CD8-positive, alpha-beta memory T cell (primary cell): ENCODE measurements around the gene FRMD4A. TPM values are rescaled to one million over a fixed set of nuclear protein-coding genes. Genes with fewer than 3 reads are reported as not detected.

Source experiments
- CTCF ChIA-PET: fragments of 350-600 bp; sonication (Branson Sonifier 250); formaldehyde crosslinking; loops from one replicate; lab custom pipeline; 2021; ENCODE audit warnings: antibody characterized with exemption; lab: Charles Lee
- POLR2A ChIA-PET: fragments of 350-600 bp; sonication (Branson Sonifier 250); formaldehyde crosslinking; loops from one replicate; lab custom pipeline; 2021; ENCODE audit warnings: antibody characterized with exemption; lab: Charles Lee
- DNase-seq, 5 donors: peaks; one replicate each; pipeline versions ENCODE4 v3.0.0 to v3.0.0-alpha.2; 2020 to 2022; ENCODE audit warnings: mixed read lengths in 1 of 5
- H3K27ac ChIP-seq: one replicate; pipeline ENCODE4 v1.7.0; 2013; ENCODE audit warnings: low read depth, mild to moderate bottlenecking, low read length, moderate library complexity
- H3K27me3 ChIP-seq: 2 replicates; pipeline ENCODE4 v1.7.0; 2013; ENCODE audit warnings: low read length, mild to moderate bottlenecking; ENCODE audit not compliant: insufficient read depth, poor library complexity, severe bottlenecking
- H3K36me3 ChIP-seq: 2 replicates; pipeline ENCODE4 v1.7.0; 2013; ENCODE audit warnings: mild to moderate bottlenecking, low read length, moderate library complexity; ENCODE audit not compliant: insufficient read depth
- H3K4me1 ChIP-seq: 2 replicates; pipeline ENCODE4 v1.7.0; 2013; ENCODE audit warnings: mild to moderate bottlenecking, low read length, moderate library complexity; ENCODE audit not compliant: insufficient read depth
- H3K4me3 ChIP-seq: 2 replicates; pipeline ENCODE4 v1.7.0; 2013; ENCODE audit warnings: mild to moderate bottlenecking, low read length
- H3K9me3 ChIP-seq: 2 replicates; pipeline ENCODE4 v1.7.0; 2013; ENCODE audit warnings: mild to moderate bottlenecking, low read length
- H3K27ac Mint-ChIP-seq, 8 donors: one replicate each; pipeline ENCODE4 v1.8.0; 2020 to 2021; ENCODE audit warnings: mixed read lengths in 8 of 8, mild to moderate bottlenecking in 6 of 8, inconsistent platforms in 3 of 8, moderate library complexity in 3 of 8
- H3K27me3 Mint-ChIP-seq, 2 donors: one replicate each; pipeline ENCODE4 v1.8.0; 2020 to 2021; ENCODE audit warnings: mixed read lengths in 2 of 2, mild to moderate bottlenecking in 1 of 2, moderate library complexity in 1 of 2
- H3K36me3 Mint-ChIP-seq, 3 donors: one replicate each; pipeline ENCODE4 v1.8.0; 2020 to 2021; ENCODE audit warnings: mixed read lengths in 3 of 3, inconsistent platforms in 1 of 3, mild to moderate bottlenecking in 1 of 3
- H3K4me1 Mint-ChIP-seq, 3 donors: one replicate each; pipeline ENCODE4 v1.8.0; 2020 to 2021; ENCODE audit warnings: mixed read lengths in 3 of 3, inconsistent platforms in 1 of 3, mild to moderate bottlenecking in 1 of 3
- H3K4me3 Mint-ChIP-seq, 7 donors: one replicate each; pipeline ENCODE4 v1.8.0; 2020 to 2021; ENCODE audit warnings: mixed read lengths in 7 of 7, mild to moderate bottlenecking in 6 of 7, moderate library complexity in 4 of 7, inconsistent platforms in 2 of 7
- H3K9me3 Mint-ChIP-seq, 5 donors: one replicate each; pipeline ENCODE4 v1.8.0; 2020 to 2022; ENCODE audit warnings: mixed read lengths in 5 of 5, mild to moderate bottlenecking in 3 of 5, moderate library complexity in 2 of 5, inconsistent platforms in 1 of 5
- polyA plus RNA-seq: library from polyadenylated mRNA; unstranded; fragments of 300-500 nt; fragmentation: Illumina TruSeq; gene quantifications from one replicate; pipeline ENCODE4 v1.2.3, GENCODE V29; 2021
- total RNA-seq, 2 experiments: library from RNA; stranded (reverse); gene quantifications; one replicate each; pipeline ENCODE4 v1.2.3, GENCODE V29; 2021

Gene FRMD4A
- total and polyA plus RNA-seq, 3 experiments from 2014 or later: 0.21 to 2.7 (median 2.1) TPM

DNA sequence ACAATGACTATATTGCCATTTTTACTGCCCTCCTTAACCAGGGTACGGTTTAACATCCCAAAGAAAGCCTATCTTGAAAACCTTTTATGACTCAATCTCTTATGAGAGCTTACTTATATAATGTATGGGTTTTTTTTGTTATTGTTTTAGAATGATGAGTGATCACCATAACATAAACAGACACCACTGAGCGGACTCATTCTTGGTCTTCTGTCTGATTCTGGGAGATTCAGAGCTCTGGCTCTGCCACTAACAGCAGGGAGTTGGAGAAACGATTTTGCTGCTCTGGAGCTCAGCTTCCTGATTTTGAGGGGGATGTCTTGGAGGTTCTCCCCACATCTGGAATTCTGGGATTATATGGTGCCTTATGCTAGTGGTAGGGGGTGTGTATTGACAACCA lies 244.1 kb downstream of the FRMD4A start:
- Mint-ChIP-seq H3K36me3 (no peaks in the 10 kb centered on the region), H3K4me3 (no peak overlapping the region), H3K9me3 (no peaks in the 10 kb centered on the region), H3K27ac (no peak overlapping the region), H3K4me1 (no peaks in the 10 kb centered on the region), H3K27me3 (peaks cover 11 to 23% of the 10 kb centered on the region in 2 donors)
- POLR2A ChIA-PET: no interaction called here
- no peak overlapping the region for H3K27ac ChIP-seq
- H3K36me3 ChIP-seq: no peaks in the 10 kb centered on the region
- no peaks in the 10 kb centered on the region for H3K27me3 ChIP-seq
- no peaks in the 10 kb centered on the region for H3K4me1 ChIP-seq
- H3K9me3 ChIP-seq: no peaks in the 10 kb centered on the region
- no peak overlapping the region for H3K4me3 ChIP-seq
- CTCF ChIA-PET: no interaction called here
- no peak for DNase-seq

DNA sequence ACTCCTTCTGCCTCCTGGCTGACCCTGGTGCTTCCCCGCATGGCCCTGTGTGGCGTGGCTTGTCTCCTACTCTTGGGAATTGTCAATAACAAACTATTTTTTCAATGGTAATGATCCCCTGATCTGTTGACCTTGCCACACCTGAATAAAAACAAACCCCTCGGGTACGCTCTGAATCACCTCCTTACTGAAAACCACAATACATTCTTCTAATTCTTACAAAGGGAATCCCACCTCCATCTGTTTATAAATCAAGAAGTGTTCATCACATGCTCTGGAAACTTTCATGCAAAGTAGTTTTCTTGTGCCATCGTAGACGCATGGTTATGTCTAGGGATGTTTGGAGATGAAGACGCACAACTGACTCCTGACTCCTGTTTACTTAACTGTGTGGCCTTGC lies 245.8 kb downstream of the FRMD4A start:
- Mint-ChIP-seq H3K4me1 (no peaks in the 10 kb centered on the region), H3K36me3 (no peaks in the 10 kb centered on the region), H3K9me3 (no peaks in the 10 kb centered on the region), H3K27me3 (peaks cover 19 to 28% of the 10 kb centered on the region in 2 donors), H3K27ac (no peak overlapping the region), H3K4me3 (no peak overlapping the region)
- H3K9me3 ChIP-seq: no peaks in the 10 kb centered on the region
- H3K27ac ChIP-seq: no peak overlapping the region
- H3K27me3 ChIP-seq: no peaks in the 10 kb centered on the region
- no peak for DNase-seq
- POLR2A ChIA-PET: no interaction called here
- H3K36me3 ChIP-seq: no peaks in the 10 kb centered on the region
- H3K4me1 ChIP-seq: no peaks in the 10 kb centered on the region
- no peak overlapping the region for H3K4me3 ChIP-seq
- CTCF ChIA-PET: interaction anchor here (1.0 to 1.2 kb wide), 2 partner anchors 9 to 12 kb away, joined by 3 read pairs; no protein-coding TSS in a partner anchor

GRCh38 chr10:14080795-14081194 lies 249.9 kb downstream of the FRMD4A start:
- no peak overlapping the region for H3K27ac ChIP-seq
- H3K4me3 ChIP-seq: no peak overlapping the region
- H3K4me1 ChIP-seq: no peaks in the 10 kb centered on the region
- ChIA-PET POLR2A (no interaction called here), CTCF (interaction anchor here (0.9 kb wide), 1 partner anchor 12 kb away, joined by 3 read pairs; no protein-coding TSS in a partner anchor)
- no peaks in the 10 kb centered on the region for H3K9me3 ChIP-seq
- Mint-ChIP-seq H3K4me1 (no peaks in the 10 kb centered on the region), H3K9me3 (peaks cover 0 to 8% (median 3%) of the 10 kb centered on the region in 5 donors), H3K27me3 (peaks cover 26 to 36% of the 10 kb centered on the region in 2 donors), H3K36me3 (no peaks in the 10 kb centered on the region), H3K4me3 (no peak overlapping the region), H3K27ac (no peak overlapping the region)
- no peaks in the 10 kb centered on the region for H3K36me3 ChIP-seq
- DNase-seq: no peak
- no peaks in the 10 kb centered on the region for H3K27me3 ChIP-seq

DNA sequence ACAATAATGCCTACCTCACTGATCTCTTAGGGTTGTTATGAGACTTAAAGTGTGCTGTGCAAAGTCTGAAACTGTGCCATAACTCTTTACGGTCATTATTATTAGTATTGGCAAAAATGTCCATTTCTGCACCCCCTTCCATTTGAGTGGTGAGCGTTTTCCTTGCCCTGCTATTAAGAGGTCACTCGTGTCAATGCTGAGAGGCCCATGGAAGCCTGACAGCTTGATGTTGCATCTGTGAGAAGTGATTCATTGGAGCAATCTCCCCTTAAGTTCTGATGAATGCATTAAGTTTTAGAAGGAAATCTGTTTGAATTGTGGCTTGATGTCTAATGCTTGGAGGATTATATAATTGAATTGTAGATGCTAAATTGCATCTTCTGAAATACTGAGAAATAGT lies 253.3 kb downstream of the FRMD4A start:
- ChIA-PET POLR2A (no interaction called here), CTCF (no interaction called here)
- Histone ChIP-seq H3K36me3 (no peaks in the 10 kb centered on the region), H3K27me3 (no peaks in the 10 kb centered on the region), H3K4me3 (no peak overlapping the region), H3K27ac (no peak overlapping the region), H3K4me1 (no peaks in the 10 kb centered on the region), H3K9me3 (no peaks in the 10 kb centered on the region)
- H3K9me3 Mint-ChIP-seq: peaks cover 0 to 8% (median 3%) of the 10 kb centered on the region in 5 donors
- H3K4me1 Mint-ChIP-seq: no peaks in the 10 kb centered on the region
- DNase-seq: no peak
- H3K27me3 Mint-ChIP-seq: peaks cover 25 to 40% of the 10 kb centered on the region in 2 donors
- no peak overlapping the region for H3K27ac Mint-ChIP-seq
- peaks cover 0 to 1% (median 0%) of the 10 kb centered on the region in 3 donors for H3K36me3 Mint-ChIP-seq
- H3K4me3 Mint-ChIP-seq: no peak overlapping the region

DNA sequence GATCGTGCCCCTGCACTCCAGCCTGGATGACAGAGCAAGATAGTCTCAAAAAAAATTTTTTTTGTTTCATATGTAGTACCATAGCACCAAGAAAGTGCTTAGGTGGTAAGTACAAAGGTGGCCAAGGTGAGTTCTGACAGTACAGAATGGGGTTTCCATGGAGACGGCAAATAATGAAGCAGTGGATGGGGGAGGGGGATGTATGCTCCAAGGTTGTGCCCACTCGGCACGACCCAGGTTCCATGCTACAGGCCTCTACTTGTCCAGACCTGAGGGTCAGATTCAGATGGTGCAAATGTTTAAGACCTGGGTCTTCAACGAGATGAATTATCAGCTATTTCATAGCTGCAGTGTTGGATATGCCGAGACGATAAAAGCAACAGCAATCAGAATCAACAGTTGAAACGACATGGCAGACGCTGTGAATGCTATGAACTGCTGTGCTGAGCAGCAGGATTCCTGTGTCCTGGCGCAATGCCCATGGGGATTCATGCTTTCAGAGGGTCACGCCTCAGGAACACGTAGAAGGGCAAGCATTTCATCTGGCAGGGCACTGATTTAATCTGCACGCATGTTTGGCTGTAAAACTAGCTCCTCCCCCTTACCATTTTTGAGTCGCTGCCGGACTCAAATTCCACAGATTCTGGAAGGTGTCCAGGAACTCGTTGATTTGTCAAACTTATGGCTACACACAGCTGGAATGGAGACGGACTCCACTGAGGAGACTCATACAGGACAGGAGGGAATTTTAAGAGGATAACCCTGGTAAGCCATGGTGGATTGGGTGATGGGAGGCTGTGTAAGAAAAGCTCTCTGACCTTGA lies 256.5 kb downstream of the FRMD4A start:
- Mint-ChIP-seq H3K9me3 (peaks cover 0 to 3% (median 2%) of the 10 kb centered on the region in 5 donors), H3K27me3 (peaks cover 20 to 52% of the 10 kb centered on the region in 2 donors), H3K4me3 (no peak overlapping the region), H3K4me1 (no peaks in the 10 kb centered on the region), H3K36me3 (peaks cover 0 to 1% (median 0%) of the 10 kb centered on the region in 3 donors), H3K27ac (no peak overlapping the region)
- Histone ChIP-seq H3K4me3 (no peak overlapping the region), H3K4me1 (no peaks in the 10 kb centered on the region), H3K27me3 (no peaks in the 10 kb centered on the region), H3K9me3 (no peaks in the 10 kb centered on the region), H3K36me3 (no peaks in the 10 kb centered on the region), H3K27ac (no peak overlapping the region)
- ChIA-PET POLR2A (no interaction called here), CTCF (no interaction called here)
- no peak for DNase-seq

- Mint-ChIP-seq H3K27me3 (peaks cover 19 to 42% of the 10 kb centered on the region in 2 donors), H3K9me3 (peaks cover 0 to 6% (median 5%) of the 10 kb centered on the region in 5 donors), H3K4me3 (no peak overlapping the region), H3K27ac (no peak overlapping the region), H3K36me3 (peaks cover 0 to 1% (median 0%) of the 10 kb centered on the region in 3 donors), H3K4me1 (no peaks in the 10 kb centered on the region)
- H3K27me3 ChIP-seq: no peaks in the 10 kb centered on the region
- no peak for DNase-seq
- H3K4me1 ChIP-seq: no peaks in the 10 kb centered on the region
- H3K4me3 ChIP-seq: no peak overlapping the region
- ChIA-PET CTCF (interaction anchor here (1.1 kb wide), 1 partner anchor 12 kb away, joined by 3 read pairs; no protein-coding TSS in a partner anchor), POLR2A (no interaction called here)
- no peaks in the 10 kb centered on the region for H3K36me3 ChIP-seq
- H3K9me3 ChIP-seq: no peaks in the 10 kb centered on the region
- no peak overlapping the region for H3K27ac ChIP-seq
Measured at GRCh38 chr10:14072541-14072940, 258.2 kb downstream of the FRMD4A start.

GRCh38 chr10:14071956-14072355 lies 258.8 kb downstream of the FRMD4A start:
- Histone ChIP-seq H3K4me1 (no peaks in the 10 kb centered on the region), H3K4me3 (no peak overlapping the region), H3K27me3 (no peaks in the 10 kb centered on the region), H3K9me3 (no peaks in the 10 kb centered on the region), H3K27ac (no peak overlapping the region), H3K36me3 (no peaks in the 10 kb centered on the region)
- ChIA-PET POLR2A (no interaction called here), CTCF (no interaction called here)
- Mint-ChIP-seq H3K4me3 (no peak overlapping the region), H3K9me3 (peaks cover 0 to 11% (median 10%) of the 10 kb centered on the region in 5 donors), H3K36me3 (peaks cover 0 to 1% (median 0%) of the 10 kb centered on the region in 3 donors), H3K4me1 (no peaks in the 10 kb centered on the region), H3K27me3 (peaks cover 16 to 42% of the 10 kb centered on the region in 2 donors), H3K27ac (no peak overlapping the region)
- DNase-seq: no peak

DNA sequence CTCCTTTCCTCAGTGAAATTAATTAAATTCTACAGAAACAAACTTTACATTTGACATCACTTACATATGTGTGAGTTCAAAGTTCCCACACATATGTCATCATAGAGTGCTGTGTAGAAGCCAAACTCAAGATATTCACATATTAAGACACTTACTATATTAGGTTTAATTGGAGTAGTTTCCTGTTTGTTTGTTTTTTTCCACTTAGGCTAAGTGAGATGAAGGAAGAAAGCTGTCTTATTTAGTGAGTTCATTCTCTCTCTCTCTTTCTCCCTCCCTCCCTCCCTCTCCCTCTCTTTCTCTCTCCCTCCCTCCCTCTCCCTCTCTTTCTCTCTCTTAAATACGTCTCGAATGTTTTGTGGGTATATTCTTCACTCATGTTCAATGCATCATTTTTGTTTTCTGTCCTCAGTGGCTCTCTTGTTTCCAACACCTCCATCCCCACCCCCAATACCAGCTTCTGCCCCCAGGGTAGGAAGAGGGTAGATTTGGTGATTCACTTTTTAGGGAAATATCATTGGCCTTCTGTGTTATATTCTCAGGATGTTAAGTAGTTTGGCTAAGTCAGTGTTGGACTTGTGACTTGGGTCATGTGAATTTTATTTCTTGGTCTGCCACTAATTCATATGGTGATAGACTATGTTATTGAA lies 262.0 kb downstream of the FRMD4A start:
- peaks cover 0 to 17% (median 14%) of the 10 kb centered on the region in 5 donors for H3K9me3 Mint-ChIP-seq
- Histone ChIP-seq H3K27ac (no peak overlapping the region), H3K4me1 (no peaks in the 10 kb centered on the region), H3K36me3 (no peaks in the 10 kb centered on the region), H3K27me3 (no peaks in the 10 kb centered on the region), H3K9me3 (no peaks in the 10 kb centered on the region), H3K4me3 (no peak overlapping the region)
- ChIA-PET CTCF (interaction anchor here (1.5 kb wide), 1 partner anchor 12 kb away, joined by 3 read pairs; no protein-coding TSS in a partner anchor), POLR2A (no interaction called here)
- H3K36me3 Mint-ChIP-seq: no peaks in the 10 kb centered on the region
- no peak overlapping the region for H3K27ac Mint-ChIP-seq
- H3K27me3 Mint-ChIP-seq: peaks cover 20 to 40% of the 10 kb centered on the region in 2 donors
- no peak for DNase-seq
- no peaks in the 10 kb centered on the region for H3K4me1 Mint-ChIP-seq
- H3K4me3 Mint-ChIP-seq: no peak overlapping the region
